Keratinocyte (primary cell): ENCODE measurements around the gene BRIP1. TPM values are rescaled to one million over a fixed set of nuclear protein-coding genes. Genes with fewer than 3 reads are reported as not detected.

Experiments used
- DNase-seq: peaks from one replicate; pipeline ENCODE4 v3.0.0-alpha.2; 2011; ENCODE audit warnings: low read depth, missing footprints, low spot score
- FAIRE-seq: peaks from 2 replicates; lab custom pipeline; 2011; peaks lifted over from hg19 to GRCh38; lab: Jason Lieb, UNC
- H2AFZ ChIP-seq: 2 replicates; pipeline ENCODE4 v1.6.0; 2012; ENCODE audit warnings: low read length, control low read depth, inconsistent platforms; ENCODE audit not compliant: control insufficient read depth
- H3K27ac ChIP-seq: 2 replicates; pipeline ENCODE4 v1.5.1; 2011; ENCODE audit warnings: low read length; ENCODE audit not compliant: control insufficient read depth, insufficient read depth
- H3K27me3 ChIP-seq: 3 replicates; pipeline ENCODE4 v1.6.0; 2011; ENCODE audit warnings: low read length; ENCODE audit not compliant: control insufficient read depth, insufficient read depth; ENCODE audit errors: extremely low read depth
- H3K36me3 ChIP-seq, 2 experiments: 2 replicates in 1 of 2; 3 replicates in 1 of 2; pipeline ENCODE4 v1.5.1; 2011; ENCODE audit warnings: low read length in 2 of 2, mild to moderate bottlenecking in 1 of 2; ENCODE audit not compliant: control insufficient read depth in 2 of 2, insufficient read depth in 2 of 2; ENCODE audit errors: extremely low read depth in 1 of 2
- H3K4me1 ChIP-seq: 3 replicates; pipeline ENCODE4 v1.5.1; 2011; ENCODE audit warnings: low read length; ENCODE audit not compliant: control insufficient read depth, insufficient read depth; ENCODE audit errors: extremely low read depth
- H3K4me2 ChIP-seq: 3 replicates; pipeline ENCODE4 v1.6.0; 2011; ENCODE audit warnings: low read depth, low read length; ENCODE audit not compliant: control insufficient read depth, insufficient read depth; ENCODE audit errors: extremely low read depth
- H3K4me3 ChIP-seq, 3 experiments: fragments of 200-600 bp in 1 of 3; sonication (generic) in 1 of 3; 2 replicates in 2 of 3; 3 replicates in 1 of 3; pipeline ENCODE4 v1.5.1; 2011 to 2016; ENCODE audit warnings: low read length in 3 of 3, mild to moderate bottlenecking in 3 of 3, control low read depth in 2 of 3, inconsistent platforms in 1 of 3, low read depth in 1 of 3, mixed read lengths in 1 of 3, mixed run types in 1 of 3, moderate library complexity in 1 of 3; ENCODE audit not compliant: control insufficient read depth in 2 of 3, insufficient read depth in 2 of 3; ENCODE audit errors: extremely low read depth in 1 of 3
- H3K79me2 ChIP-seq: 2 replicates; pipeline ENCODE4 v1.6.0; 2012; ENCODE audit warnings: low read length; ENCODE audit not compliant: control insufficient read depth, insufficient read depth
- H3K9ac ChIP-seq: 3 replicates; pipeline ENCODE4 v1.6.0; 2011; ENCODE audit warnings: low read length; ENCODE audit not compliant: control insufficient read depth, insufficient read depth; ENCODE audit errors: extremely low read depth
- H3K9me1 ChIP-seq: 3 replicates; pipeline ENCODE4 v1.6.0; 2011; ENCODE audit warnings: low read length; ENCODE audit not compliant: control insufficient read depth, insufficient read depth; ENCODE audit errors: extremely low read depth
- H3K9me3 ChIP-seq: 2 replicates; pipeline ENCODE4 v1.5.1; 2012; ENCODE audit warnings: low read depth, low read length; ENCODE audit not compliant: control insufficient read depth
- H4K20me1 ChIP-seq: 3 replicates; pipeline ENCODE4 v1.6.0; 2011; ENCODE audit warnings: low read length; ENCODE audit not compliant: control insufficient read depth, insufficient read depth; ENCODE audit errors: extremely low read depth
- CTCF ChIP-seq, 3 experiments: IDR thresholded peaks in 1 of 3; conservative IDR thresholded peaks in 1 of 3; optimal IDR thresholded peaks in 1 of 3; 2 replicates in 2 of 3; 3 replicates in 1 of 3; pipeline versions ENCODE3 to v1.5.1; 2011; ENCODE audit warnings: low read length in 3 of 3, mild to moderate bottlenecking in 3 of 3, moderate library complexity in 2 of 3, control low read depth in 1 of 3, inconsistent platforms in 1 of 3; ENCODE audit not compliant: insufficient read depth in 2 of 3; ENCODE audit errors: extremely low read depth in 1 of 3
- EZH2 ChIP-seq: IDR thresholded peaks from one replicate; pipeline ENCODE4 v1.6.1; 2012; ENCODE audit warnings: inconsistent platforms, mild to moderate bottlenecking, low read length, moderate library complexity
- dilution Hi-C: fragments of 300-500 bp; cut with MboI; formaldehyde crosslinking; loops from one replicate; pipeline ENCODE4 v1.7.0; 2020; ENCODE audit warnings: low sequenced_read_pairs; ENCODE audit not compliant: extremely low pct_ligation_motif_present
- polyA plus RNA-seq, 5 experiments: library from polyadenylated mRNA; depleted of rRNA in 3 of 5; stranded (reverse) in 3 of 5; stranded (forward) in 1 of 5; unstranded in 1 of 5; fragments of >200 nt; gene quantifications; 1 replicate in 1 of 5; 2 replicates in 3 of 5; 3 replicates in 1 of 5; pipeline versions ENCODE4 v1.2.1 to v1.2.3, GENCODE V29; 2011 to 2012; ENCODE audit warnings: missing spikeins in 2 of 5, low read depth in 1 of 5, low replicate concordance in 1 of 5

Gene BRIP1
- polyA plus RNA-seq, 1 donor (not counting 4 experiments of a cell fraction or from before 2014, with no cell fraction given) = 4.0 TPM

GRCh38 chr17:61849674-61850073 lies 13.7 kb downstream of the BRIP1 start:
- H3K27me3 ChIP-seq = no peaks in the 10 kb centered on the region
- H3K9me3 ChIP-seq = no peaks in the 10 kb centered on the region
- no peaks in the 10 kb centered on the region for H3K79me2 ChIP-seq
- no peak overlapping the region for H3K4me2 ChIP-seq
- FAIRE-seq (no peak), DNase-seq (no peak)
- H3K36me3 ChIP-seq = no peaks in the 10 kb centered on the region
- H3K4me1 ChIP-seq = no peaks in the 10 kb centered on the region
- no peaks in the 10 kb centered on the region for H4K20me1 ChIP-seq
- no peak overlapping the region for H3K9ac ChIP-seq
- no peak for TF ChIP-seq EZH2
- no peak for TF ChIP-seq CTCF (optimal IDR thresholded peaks at IDR 0.05 in 1 of 3, IDR thresholded peaks at IDR 0.05 in 1 of 3, conservative IDR thresholded peaks at IDR 0.05 in 1 of 3; ENCODE audit: extremely low read depth in 1 of 3, insufficient read depth in 2 of 3, low read length in 3 of 3)
- dilution Hi-C loops = no loop called here
- no peak overlapping the region for H2AFZ ChIP-seq
- H3K27ac ChIP-seq = no peak overlapping the region
- H3K4me3 ChIP-seq = no peak overlapping the region
- no peaks in the 10 kb centered on the region for H3K9me1 ChIP-seq

- no peaks in the 10 kb centered on the region for H3K4me1 ChIP-seq
- no peak for FAIRE-seq
- no peaks in the 10 kb centered on the region for H4K20me1 ChIP-seq
- no peak overlapping the region for H2AFZ ChIP-seq
- no peaks in the 10 kb centered on the region for H3K36me3 ChIP-seq
- TF ChIP-seq EZH2 = no peak
- no peak for TF ChIP-seq CTCF (optimal IDR thresholded peaks at IDR 0.05 in 1 of 3, IDR thresholded peaks at IDR 0.05 in 1 of 3, conservative IDR thresholded peaks at IDR 0.05 in 1 of 3; ENCODE audit: extremely low read depth in 1 of 3, insufficient read depth in 2 of 3, low read length in 3 of 3)
- H3K27me3 ChIP-seq = no peaks in the 10 kb centered on the region
- H3K79me2 ChIP-seq = no peaks in the 10 kb centered on the region
- H3K4me2 ChIP-seq = no peak overlapping the region
- H3K9me3 ChIP-seq = no peaks in the 10 kb centered on the region
- dilution Hi-C loops = no loop called here
- DNase-seq = no peak
- no peak overlapping the region for H3K27ac ChIP-seq
- H3K9ac ChIP-seq = no peak overlapping the region
- no peak overlapping the region for H3K4me3 ChIP-seq
- H3K9me1 ChIP-seq = no peaks in the 10 kb centered on the region
These were observed 14.4 kb downstream of the BRIP1 start for GRCh38 chr17:61848896-61849295.
